ENCODE measurements around the gene NFIA.

The NFIA gene

DNA sequence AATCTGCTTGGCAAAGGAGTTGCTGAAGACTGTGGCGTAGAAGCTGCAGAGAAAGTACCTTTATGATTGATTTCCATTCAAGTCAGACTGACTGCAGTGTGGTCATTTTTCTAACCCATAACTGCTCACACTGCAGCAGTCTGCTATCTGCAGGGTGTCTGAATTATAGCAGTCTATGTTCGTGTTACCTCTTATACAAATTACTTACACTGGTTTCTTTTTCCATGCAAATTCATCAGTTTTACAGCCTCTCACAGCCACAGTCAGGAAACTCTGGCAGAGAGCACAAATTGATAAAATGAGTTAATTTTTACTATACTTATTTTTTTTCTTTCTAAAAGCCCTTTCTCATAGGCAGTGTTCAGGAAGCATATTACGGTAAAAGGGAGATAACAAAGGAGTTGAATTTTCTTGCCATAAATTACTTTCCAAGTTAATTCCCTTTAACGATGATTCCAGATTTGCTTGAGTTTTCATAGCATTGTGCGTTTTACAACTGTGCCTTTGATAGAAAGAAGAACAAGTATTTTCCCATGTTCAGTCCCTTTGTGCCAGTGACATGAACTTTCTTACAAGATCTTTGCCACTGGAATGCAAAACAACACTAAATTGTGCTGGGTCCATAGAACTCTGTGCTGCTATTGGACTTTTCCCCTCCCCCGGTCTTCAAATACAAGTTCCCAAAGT, 261.5 kb downstream of the NFIA start:
- DNase-seq, result no peak

DNA sequence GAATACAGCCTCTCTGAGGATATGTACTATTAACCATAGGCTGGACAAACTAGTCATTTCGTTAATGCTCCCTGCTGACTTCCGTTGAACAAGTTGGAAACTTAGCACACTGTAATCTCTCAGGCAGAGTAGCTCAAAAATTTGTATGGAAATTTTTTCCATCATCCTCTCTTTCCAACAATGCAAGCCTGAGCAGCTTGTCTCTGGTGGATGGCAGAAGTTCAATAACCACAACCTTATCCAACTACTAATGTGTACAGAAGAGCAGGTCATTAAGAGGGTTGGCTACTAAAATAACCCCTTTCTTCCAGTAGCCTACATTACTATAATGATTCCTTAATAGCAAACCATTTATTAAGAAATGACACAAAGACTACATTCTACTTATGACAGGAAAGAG, 262.3 kb downstream of the NFIA start:
- no peak for DNase-seq

DNA sequence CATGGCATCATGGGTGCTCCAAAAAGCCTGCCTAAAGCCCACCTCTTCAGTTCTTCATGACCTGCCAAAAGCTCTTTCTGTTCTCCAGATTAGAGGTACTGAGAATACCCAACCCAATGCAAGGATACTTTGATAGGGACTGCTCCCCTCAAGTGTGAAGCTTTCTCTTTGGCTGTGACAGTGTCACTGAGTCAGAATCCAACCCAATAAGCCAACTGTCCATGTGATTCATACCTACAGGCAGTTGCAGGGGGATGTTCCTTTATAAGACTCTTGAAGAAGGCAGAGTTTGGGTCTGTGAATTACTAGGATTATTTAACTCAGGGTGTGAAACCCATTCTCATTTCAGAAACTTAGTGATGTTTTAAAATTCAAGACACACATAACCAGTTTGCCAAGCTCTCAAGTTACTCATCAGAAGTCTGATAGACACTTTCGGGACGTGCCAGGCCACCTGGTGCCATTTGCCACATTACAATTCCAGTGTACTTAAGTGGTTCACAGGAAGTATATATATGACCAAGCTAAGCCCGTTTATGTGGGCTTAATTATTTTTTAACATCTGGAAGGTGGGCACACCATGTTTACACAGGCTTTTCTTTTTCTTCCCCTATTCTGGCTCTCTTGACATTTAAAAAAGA, 265.8 kb downstream of the NFIA start:
- no peak for DNase-seq

DNA sequence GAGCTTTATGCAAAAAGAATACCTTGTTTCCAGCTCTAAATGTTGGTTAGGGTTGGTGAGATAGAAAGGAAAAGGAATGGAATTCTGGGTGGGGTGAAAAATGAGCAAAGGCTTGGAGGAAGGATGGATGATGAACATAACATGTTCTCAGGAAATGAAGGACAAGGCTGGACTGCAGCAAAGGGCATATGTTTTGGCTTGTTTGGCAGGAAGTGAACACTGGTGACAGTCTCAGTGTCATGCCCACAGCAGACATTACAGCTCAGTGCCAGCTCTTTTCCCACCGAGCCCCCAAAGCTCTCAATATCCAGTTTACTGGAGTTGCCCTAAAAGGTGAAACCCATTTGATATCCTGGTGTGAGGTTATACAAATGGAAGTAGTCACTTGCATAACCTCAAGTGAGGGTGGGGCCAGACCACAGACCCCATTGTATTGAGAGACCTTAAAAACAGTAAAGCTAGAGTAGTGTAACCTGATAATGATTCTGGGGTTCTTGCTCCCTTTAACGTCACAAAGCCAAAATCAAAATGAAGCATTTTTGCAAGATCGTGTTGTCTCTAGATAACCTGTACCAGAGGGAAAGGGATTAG, 270.6 kb downstream of the NFIA start:
- DNase-seq, result no peak

DNA sequence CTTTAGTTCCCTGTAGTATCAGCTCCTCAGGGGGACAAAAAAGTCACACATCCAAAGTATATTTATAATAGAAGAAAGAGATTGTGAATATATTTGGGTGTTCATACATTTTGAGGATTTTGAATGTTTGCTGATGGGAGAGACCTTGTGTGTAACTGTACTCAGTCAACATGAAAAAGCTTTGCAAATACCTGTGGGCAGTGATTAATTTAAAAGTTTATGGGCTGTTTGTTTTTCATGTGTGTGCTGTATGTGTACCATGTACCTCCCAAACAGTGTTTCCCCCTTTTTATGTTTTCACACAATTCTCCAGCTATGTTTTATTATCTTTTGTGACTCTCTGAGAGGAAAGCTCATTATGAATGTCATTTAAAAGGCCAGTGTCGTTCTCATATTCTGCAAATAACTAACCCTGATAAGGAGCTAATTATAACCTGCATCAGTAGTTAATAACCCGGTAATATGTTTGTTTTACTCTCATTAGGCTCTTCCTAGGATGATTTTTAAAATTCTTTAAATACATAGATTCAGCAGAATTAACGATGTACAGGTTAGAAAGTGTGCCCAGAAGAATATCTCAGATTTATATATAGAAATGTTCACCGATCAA, 271.5 kb downstream of the NFIA start:
- no peak for DNase-seq

DNA sequence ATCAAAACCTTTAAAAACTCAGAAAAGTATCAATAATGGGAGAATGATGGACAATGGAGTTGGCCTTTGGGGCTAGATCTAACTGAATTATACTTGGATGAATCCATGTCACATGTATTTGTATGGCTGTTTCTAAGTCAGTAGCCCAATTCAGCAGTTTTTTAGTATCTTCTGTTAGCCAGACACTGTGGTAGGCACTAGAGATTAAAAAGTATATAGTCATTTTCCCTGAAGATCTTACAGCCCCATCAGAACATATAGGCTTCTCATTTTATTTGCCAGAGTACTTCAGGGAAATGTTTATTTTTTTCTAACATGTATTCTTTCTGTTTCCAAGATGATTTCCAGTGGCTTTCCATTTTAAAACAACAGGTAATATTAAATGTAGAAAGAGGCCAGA, 273.7 kb downstream of the NFIA start:
- no peak for DNase-seq

DNA sequence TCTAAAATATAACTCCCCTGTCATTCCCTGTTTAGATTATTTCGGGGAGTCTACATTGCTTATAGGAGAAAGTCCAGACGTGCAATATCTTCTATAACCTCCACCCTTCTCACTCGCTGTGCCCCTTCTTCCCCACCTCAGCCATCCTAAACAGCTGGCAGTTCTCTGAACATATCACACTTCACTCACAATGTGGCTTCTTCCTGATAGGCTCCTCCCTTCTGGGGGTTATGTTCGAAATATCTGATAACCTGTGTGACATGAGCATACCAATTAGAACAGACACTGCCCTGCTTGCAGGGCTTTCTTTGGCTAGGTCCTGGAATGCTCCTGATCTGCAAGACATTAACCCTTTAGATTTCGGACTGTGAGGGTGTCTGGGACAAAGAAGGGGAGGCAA, 274.6 kb downstream of the NFIA start:
- DNase-seq, result no peak

DNA sequence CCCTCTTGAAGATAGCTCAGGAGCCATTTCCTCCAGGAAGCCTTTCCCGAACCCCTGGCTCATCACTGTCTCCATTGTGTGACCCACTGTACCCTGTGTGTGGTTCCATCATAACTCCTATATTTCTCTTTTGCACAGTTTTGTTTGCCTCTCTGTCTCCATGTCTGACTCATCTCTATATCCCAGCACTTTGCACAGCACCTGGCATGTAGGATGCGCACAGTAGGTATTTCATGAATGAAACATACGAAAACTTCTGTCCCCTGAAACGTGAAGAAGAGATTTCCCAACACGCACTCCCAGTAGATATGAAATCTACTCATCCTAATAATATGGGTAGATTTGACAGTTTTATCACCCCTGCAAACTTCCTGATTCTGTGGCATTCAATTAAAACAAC, 275.2 kb downstream of the NFIA start:
- DNase-seq, result no peak

DNA sequence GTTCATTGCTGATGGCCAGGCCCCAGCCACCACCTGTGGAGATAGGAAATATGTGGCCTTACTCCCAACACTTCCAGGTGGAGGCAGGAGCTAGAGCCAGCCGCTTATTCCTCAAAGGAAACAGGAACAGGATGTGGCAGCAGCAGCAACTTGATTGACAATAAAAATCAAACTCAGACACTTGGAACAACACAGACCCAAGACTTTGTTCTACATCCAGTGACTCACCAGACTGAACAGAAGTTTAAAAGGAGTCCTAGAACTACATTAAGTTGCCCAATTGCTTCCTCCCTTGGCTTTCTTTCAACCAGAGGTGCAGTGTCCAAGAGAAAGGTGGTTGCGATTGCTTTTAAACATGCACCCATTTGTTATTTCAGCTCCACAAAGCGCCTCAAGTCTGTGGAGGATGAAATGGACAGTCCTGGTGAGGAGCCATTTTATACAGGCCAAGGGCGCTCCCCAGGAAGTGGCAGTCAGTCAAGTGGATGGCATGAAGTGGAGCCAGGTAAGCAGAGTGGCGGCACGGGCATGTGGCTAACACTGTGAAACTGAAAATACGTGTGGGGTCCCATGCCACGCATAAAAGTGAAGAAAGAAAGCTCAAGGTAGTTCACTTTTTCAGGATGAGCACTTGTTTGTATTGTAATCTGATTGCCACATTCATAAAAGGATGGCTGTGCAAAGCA, 276.6 kb downstream of the NFIA start:
- DNase-seq, result no peak

DNA sequence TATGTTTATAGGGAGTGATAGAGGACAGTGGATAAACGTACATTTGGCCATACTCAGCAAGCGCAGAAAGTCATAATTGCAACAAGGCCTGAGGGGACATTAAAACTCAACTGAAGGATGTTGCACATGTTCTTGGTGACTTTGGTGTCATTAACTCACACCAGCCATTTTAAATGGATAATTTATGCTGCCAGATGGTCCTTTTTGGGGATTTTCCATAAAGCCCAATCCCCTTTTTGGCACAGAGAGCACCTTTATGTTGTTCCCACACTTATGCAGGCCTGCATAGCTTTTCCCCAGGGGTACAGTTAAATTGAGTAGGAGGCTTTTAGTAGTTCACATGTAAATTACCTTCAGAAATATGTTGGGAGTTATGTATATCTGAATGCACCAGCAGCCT, 279.6 kb downstream of the NFIA start:
- no peak for DNase-seq

DNA sequence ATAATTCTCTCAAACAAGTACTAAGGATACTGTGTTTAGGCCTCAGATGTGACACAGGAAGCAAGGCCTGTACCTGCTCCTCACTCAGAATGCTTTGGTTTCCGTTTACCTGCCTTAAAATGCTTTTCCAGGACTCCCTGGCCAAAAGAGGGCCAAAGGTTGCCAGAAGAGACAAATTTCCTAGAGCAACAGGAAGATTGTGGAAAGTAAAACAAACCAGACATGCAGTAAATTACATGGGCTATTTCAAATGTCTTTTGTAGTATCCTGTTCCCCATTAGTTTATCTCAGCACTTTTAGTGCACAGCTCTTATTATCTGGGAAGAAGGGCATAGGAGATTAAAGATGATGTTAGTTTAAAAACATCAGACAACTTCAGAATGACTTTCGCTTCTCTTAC, 280.0 kb downstream of the NFIA start:
- DNase-seq, result no peak

DNA sequence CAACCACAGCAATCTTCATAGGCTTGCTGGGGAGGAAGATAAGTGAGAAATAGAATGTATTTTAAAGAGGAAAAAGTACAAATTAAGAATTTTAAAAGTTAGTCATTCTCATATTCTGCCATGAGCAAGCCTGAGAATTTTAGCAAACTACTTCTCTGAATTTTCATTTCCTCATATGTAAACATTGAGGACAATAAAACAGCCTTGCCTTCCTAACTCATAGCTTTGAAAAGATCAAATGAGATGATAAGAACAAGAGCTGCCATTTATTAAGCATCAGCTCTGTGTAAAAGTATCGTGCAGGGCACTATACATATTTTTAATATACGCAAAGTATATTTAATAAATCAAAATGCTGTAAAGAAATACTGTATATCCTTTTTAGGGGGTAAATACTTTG, 286.0 kb downstream of the NFIA start:
- DNase-seq, result no peak

DNA sequence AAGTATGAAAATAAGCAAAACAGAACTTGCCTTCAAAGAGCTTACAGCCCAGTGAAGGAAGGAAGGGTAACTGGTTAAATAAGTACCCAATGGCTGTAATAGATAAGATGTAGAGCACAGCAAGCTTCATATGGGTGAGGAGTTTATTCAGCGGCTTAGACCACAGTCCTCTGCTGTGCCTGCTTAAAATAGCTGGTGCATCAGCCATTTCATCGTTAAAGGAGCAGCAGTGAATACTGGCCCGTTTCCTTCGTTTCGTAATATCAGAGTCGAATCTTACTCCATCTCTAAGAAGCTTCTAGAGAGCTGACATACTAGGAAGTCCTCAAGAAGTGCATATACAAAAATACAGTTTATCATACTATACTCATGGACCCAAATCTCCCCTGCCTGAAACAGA, 286.5 kb downstream of the NFIA start:
- DNase-seq, result no peak

DNA sequence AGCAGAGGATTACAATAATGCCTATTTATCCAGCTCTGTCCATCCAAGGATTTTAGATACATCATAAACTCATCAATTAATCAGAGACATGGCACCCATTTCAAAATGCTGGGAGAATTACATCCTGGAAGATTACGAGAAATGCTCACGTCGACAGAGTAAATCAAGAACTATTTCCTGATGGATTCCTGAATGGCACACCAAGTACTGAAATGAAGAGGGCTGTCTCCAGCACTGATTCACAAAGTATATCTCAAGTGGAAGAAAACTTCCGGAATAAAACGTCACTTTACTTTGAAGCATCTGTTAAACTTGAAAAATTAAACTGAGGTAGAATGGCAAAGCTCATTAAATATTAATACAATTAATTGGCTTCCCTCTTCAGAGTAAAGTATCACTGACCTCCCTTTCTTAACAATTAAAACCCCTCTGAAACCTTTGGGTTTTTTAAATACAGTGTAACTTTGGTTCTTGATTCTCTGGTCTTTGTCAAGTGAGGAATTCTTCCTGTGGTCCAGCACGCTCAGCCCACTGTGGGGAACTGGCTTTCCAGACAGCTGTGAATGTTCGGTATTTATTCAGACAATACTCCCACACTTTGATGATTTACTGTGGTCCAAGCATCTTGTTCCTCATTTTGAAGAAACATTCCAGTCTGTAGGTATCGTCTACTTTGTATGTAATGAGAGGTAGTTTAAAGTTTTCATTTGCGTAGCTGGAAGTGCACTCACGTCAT, 288.0 kb downstream of the NFIA start:
- DNase-seq, result no peak

DNA sequence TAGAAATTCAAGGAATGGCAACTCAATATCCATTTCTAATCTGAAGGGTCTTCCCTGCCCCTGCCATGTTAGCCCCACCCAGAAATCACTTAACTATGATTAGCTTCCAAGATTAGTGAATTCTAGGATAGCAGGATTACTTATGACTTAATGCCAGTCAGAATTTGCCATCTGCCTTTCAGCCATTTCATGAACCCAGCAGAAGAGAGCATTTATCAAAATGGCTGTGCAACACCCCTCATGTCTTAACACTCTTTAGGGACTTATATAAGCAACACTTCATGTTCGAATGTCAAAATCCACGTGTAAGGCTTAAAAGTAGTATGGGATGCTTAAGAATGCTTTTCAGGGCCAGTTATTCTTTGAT, 288.5 kb downstream of the NFIA start:
- DNase-seq, result no peak

DNA sequence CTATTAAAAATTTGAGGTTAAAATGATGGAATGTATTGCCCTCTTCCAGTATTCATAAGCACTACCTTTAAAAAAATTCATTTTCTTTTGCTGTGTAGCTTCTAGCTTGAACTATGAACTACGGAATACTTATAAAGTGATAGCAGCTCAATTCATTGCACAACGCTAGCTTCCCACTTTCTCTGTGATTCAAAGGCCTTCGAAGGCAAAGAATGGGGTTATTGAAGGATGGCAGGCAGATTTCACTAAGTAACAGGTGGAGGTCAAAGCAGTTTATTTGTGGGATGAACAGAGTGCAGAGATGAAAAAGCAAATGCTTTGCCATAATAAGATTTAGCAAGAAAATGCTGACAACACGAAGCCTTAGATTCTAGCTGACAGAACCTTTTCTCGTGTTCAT, 290.6 kb downstream of the NFIA start:
- DNase-seq, result no peak

DNA sequence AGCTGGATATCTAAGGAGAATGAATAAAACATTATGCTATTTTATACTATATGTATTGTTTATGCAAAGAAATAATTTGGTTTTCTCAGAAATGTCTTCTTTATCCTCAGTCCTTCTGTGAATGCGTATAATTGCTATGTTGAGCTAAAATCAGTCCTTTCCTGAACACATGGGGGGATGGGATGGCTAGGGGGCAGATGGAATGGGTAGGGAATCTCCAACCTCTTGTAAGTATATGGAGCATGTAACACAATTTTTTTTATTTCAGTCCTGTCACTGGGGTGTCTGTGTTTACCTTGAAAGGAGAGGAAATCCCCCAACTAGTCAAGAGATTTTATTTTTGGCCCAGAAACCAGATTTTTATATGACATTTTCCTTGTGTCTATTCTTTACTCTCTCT, 291.8 kb downstream of the NFIA start:
- no peak for DNase-seq

DNA sequence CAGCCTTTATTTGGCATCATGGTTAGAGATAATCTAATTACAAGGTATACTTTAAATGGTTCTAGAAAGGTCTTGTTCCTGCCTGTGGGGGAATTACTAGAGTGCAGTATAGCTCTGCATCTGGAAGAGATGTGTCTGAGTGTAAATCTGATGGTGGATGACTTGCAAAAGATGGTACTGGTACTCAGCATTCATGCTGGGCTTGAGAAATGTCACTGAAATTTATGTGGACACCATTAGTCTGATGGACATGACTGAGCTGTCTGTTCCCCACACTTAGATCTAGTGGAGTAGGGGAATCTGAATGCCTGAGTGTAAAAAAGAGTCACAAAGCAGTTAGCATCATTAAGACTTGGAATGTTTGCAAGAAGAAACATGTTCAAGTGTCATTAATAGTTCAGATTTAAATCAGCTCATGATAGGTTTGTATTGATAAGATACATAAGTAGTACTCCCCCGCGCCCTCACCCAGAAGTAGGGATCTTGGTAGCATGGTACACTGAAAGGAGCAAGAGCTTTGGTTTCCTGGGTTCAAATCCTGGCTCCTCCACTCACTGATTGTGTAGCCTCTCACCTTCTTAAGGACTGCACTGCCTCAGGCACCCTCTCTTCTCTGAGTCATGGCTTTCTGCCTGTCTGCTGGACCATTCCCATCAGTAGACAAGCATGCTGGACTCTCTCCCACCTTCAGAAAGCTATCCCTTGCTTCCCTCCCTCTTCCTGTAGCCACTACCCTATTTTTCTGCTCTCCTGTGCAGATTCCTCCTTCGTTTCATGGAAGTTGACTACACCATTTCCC, 292.9 kb downstream of the NFIA start:
- DNase-seq, result no peak

DNA sequence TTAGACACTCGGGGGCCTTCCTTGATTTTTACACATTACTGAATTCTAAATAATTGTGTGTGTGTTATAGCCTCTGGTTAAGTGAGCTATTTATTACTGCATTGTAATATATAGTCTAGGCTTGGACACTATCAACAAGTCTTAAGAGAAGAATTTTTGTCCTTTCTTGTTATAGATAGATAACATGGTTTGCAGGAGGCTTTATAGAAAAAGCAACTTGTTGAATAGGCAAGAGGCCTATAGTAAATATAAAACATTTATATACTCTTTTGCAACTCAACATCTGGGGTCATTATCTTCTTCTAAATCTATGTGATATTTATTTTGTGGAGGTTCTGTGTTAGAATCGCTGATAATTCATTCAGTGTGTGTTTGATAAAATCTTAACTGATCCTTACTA, 293.8 kb downstream of the NFIA start:
- DNase-seq, result no peak

DNA sequence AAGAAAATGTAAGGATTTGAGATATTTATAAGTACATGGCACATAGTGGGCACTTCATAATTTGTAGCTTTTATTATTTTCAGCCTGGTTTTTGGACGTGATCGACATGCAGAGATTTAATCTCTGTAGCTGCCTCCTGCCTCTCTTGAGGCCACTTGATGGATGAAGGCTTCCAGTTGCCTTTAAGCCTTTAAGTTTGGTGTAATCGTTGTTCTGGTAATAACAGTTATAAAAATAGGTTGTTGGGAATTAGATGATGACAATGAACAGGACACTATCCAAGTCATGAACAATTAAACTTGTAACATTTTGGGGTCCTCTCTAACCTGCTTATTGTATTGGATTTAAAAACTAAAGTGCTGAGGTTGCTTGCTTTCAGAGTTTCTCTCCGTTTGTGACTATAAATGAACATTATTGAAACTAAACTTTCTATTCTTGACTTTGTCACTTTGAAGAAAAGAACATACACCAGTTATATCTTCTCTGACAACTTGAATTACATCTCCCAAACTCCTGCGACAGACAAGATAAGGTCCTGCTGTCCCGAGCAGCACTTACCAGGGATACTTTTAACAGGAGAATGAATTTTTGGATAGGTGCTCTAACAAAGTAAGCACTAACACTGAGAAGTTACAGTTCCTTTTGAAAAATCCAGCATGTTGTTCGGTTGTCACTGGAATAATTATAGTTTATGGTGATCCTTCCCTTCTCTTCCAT, 295.0 kb downstream of the NFIA start:
- DNase-seq, result no peak

DNA sequence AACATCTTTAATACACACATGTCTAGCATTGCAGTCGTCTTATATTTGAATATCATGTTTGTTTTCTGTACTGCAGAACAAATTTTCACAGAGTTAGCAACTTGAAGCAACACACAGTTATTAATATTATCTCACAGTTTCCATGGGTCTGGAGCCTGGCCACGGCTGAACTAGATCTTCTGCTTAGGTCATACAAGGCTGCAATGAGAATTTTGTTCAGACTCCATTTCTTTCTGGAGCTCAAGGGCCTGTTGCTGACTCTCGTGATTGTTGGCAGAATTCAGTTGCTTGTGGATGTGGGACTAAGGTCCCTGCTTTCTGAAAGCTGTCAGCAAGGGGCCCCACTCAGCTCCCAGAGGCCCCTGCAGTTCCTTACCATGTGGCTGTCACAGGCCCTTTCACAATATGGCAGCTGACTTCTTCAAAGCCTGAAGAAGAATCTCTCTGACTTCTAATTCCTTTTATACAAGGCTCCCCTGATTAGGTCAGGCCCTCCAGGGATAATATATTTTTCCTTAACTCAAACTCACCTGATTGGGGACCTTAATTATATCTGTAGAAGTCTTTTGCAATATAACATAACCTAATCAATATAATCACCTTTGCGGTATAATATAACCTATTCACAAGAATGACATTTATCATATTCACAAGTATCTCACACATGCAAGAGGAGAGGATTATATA, 296.3 kb downstream of the NFIA start:
- DNase-seq, result no peak

Measured in SHP77 (cell line).